Measurements from ENCODE around the gene MORN5.

DNA sequence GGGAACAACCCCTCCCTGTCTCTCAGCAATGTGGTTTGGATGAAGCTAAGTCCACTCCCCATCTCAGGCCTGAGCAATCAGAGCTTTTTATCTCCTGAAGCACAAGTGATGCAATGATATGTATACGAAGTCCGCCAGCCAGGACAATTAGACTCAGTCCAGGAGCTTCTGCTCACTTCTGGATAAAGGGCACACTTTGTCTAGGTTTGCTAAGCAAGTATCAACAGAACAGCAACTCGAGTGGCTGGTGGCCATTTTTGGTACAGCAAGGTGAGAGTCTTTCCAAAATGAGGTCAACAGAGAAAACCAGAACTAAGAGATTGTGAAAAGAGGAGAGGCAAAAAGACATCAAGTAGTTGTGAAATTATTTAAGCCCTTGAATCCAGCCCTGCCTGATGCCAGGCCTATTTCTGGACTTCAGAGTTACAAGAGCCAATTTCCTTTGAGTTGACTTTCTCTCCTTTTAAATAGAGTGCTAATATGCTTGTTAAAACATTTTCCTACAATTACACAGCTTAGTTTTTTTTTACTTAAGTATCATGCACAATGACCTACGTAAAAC lies 8.4 kb upstream of the MORN5 start:
- TF ChIP-seq, protein P1, sequence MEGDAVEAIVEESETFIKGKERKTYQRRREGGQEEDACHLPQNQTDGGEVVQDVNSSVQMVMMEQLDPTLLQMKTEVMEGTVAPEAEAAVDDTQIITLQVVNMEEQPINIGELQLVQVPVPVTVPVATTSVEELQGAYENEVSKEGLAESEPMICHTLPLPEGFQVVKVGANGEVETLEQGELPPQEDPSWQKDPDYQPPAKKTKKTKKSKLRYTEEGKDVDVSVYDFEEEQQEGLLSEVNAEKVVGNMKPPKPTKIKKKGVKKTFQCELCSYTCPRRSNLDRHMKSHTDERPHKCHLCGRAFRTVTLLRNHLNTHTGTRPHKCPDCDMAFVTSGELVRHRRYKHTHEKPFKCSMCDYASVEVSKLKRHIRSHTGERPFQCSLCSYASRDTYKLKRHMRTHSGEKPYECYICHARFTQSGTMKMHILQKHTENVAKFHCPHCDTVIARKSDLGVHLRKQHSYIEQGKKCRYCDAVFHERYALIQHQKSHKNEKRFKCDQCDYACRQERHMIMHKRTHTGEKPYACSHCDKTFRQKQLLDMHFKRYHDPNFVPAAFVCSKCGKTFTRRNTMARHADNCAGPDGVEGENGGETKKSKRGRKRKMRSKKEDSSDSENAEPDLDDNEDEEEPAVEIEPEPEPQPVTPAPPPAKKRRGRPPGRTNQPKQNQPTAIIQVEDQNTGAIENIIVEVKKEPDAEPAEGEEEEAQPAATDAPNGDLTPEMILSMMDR (IDR thresholded peaks at IDR 0.05) = no peak
- TF ChIP-seq POLR2A (IDR thresholded peaks at IDR 0.05) = no peak
